Parathyroid adenoma (tissue), 2 donors: ENCODE data around the gene AMPD2.

Experiments used
- H2AFZ ChIP-seq: fragments of 300-600 bp; sonication (generic); one replicate; pipeline ENCODE4 v1.7.0; 2017; ENCODE audit warnings: antibody characterized with exemption, mild to moderate bottlenecking
- H3K27ac ChIP-seq: fragments of 300-600 bp; sonication (generic); one replicate; pipeline ENCODE4 v1.7.0; 2017
- H3K27me3 ChIP-seq: fragments of 300-600 bp; sonication (generic); one replicate; pipeline ENCODE4 v1.7.0; 2017; ENCODE audit warnings: low read length; ENCODE audit not compliant: control insufficient read depth, insufficient read depth
- H3K36me3 ChIP-seq: fragments of 300-600 bp; sonication (generic); one replicate; pipeline ENCODE4 v1.7.0; 2017; ENCODE audit warnings: low read length; ENCODE audit not compliant: control insufficient read depth, insufficient read depth
- H3K4me1 ChIP-seq: fragments of 300-600 bp; sonication (generic); one replicate; pipeline ENCODE4 v1.7.0; 2017; ENCODE audit warnings: control low read depth
- H3K4me2 ChIP-seq: fragments of 300-600 bp; sonication (generic); one replicate; pipeline ENCODE4 v1.7.0; 2017; ENCODE audit warnings: low read length
- H3K4me3 ChIP-seq: fragments of 300-600 bp; sonication (generic); one replicate; pipeline ENCODE4 v1.7.0; 2017; ENCODE audit warnings: low read depth, low read length
- H3K79me2 ChIP-seq: fragments of 300-600 bp; sonication (generic); one replicate; pipeline ENCODE4 v1.7.0; 2017; ENCODE audit warnings: control low read depth
- H3K9ac ChIP-seq: fragments of 300-600 bp; sonication (generic); one replicate; pipeline ENCODE4 v1.7.0; 2017; ENCODE audit warnings: mild to moderate bottlenecking
- H3K9me3 ChIP-seq: fragments of 300-600 bp; sonication (generic); one replicate; pipeline ENCODE4 v1.7.0; 2017; ENCODE audit warnings: low read length; ENCODE audit not compliant: control insufficient read depth
- CTCF ChIP-seq: fragments of 300-600 bp; sonication (generic); IDR thresholded peaks from one replicate; pipeline ENCODE4 v1.7.0; 2017; ENCODE audit warnings: antibody characterized with exemption, mild to moderate bottlenecking
- donor health status: primary hyperparathyroidism.

The AMPD2 gene

GRCh38 chr1:109628540-109629321, 9.1 kb downstream of the AMPD2 start:
- Histone ChIP-seq H3K27me3 (no peaks in the 10 kb centered on the region), H3K27ac (no peak overlapping the region), H3K36me3 (no peaks in the 10 kb centered on the region), H3K9ac (no peak overlapping the region), H3K9me3 (no peaks in the 10 kb centered on the region), H3K4me1 (no peaks in the 10 kb centered on the region), H3K4me3 (no peak overlapping the region), H3K4me2 (no peak overlapping the region), H2AFZ (no peak overlapping the region), H3K79me2 (no peaks in the 10 kb centered on the region)
- TF ChIP-seq CTCF: no peak

- H3K4me3 ChIP-seq: no peak overlapping the region
- no peak overlapping the region for H3K9ac ChIP-seq
- H2AFZ ChIP-seq: no peak overlapping the region
- no peaks in the 10 kb centered on the region for H3K27me3 ChIP-seq
- no peaks in the 10 kb centered on the region for H3K36me3 ChIP-seq
- TF ChIP-seq CTCF: no peak
- no peaks in the 10 kb centered on the region for H3K9me3 ChIP-seq
- H3K4me2 ChIP-seq: no peak overlapping the region
- peaks cover 3% of the 10 kb centered on the region for H3K4me1 ChIP-seq
- H3K27ac ChIP-seq: no peak overlapping the region
- H3K79me2 ChIP-seq: no peaks in the 10 kb centered on the region
Observed at GRCh38 chr1:109629372-109630030, 9.9 kb downstream of the AMPD2 start.

GRCh38 chr1:109630081-109630897, 10.7 kb downstream of the AMPD2 start:
- Histone ChIP-seq H3K79me2 (no peaks in the 10 kb centered on the region), H3K36me3 (no peaks in the 10 kb centered on the region), H3K4me2 (no peak overlapping the region), H3K4me1 (peaks cover 5% of the 10 kb centered on the region), H2AFZ (no peak overlapping the region), H3K4me3 (no peak overlapping the region), H3K9me3 (no peaks in the 10 kb centered on the region), H3K27ac (no peak overlapping the region), H3K27me3 (no peaks in the 10 kb centered on the region), H3K9ac (no peak overlapping the region)
- no peak for TF ChIP-seq CTCF

GRCh38 chr1:109630898-109631512, 11.4 kb downstream of the AMPD2 start:
- H3K4me2 ChIP-seq: no peak overlapping the region
- no peak for TF ChIP-seq CTCF
- no peak overlapping the region for H3K9ac ChIP-seq
- no peaks in the 10 kb centered on the region for H3K79me2 ChIP-seq
- no peak overlapping the region for H3K4me3 ChIP-seq
- peaks cover 6% of the 10 kb centered on the region for H3K4me1 ChIP-seq
- no peaks in the 10 kb centered on the region for H3K27me3 ChIP-seq
- H3K36me3 ChIP-seq: no peaks in the 10 kb centered on the region
- no peak overlapping the region for H3K27ac ChIP-seq
- no peaks in the 10 kb centered on the region for H3K9me3 ChIP-seq
- H2AFZ ChIP-seq: no peak overlapping the region
